ENCODE results near the gene ACO2. TPM values are rescaled to one million over a fixed set of nuclear protein-coding genes. Genes with fewer than 3 reads are reported as not detected.
"Not testable (repeated sequence)": the region's sequence is repeated elsewhere in the genome, so short reads cannot be mapped to it uniquely, and the experiment has no call there.

The ACO2 gene
- total RNA-seq, 1 donor from 2014 or later: 153 TPM

- no peak for TF ChIP-seq CTCF (IDR thresholded peaks at IDR 0.05)
- no peak overlapping the region for H3K27ac Mint-ChIP-seq
- H3K4me3 Mint-ChIP-seq: no peak overlapping the region
- DNase-seq (no peak), ATAC-seq (ENCODE audit: low read depth) (no peak)
- POLR2A ChIA-PET: interaction anchor here (0.6 to 0.7 kb wide), 2 partner anchors 29 to 214 kb away, joined by 3 to 7 read pairs; no protein-coding TSS in a partner anchor
- no peaks in the 10 kb centered on the region for H3K4me1 Mint-ChIP-seq
- intact Hi-C loops (cut with micrococcal nuclease): no loop called here
- H3K27me3 Mint-ChIP-seq: peaks cover 11% of the 10 kb centered on the region
- CTCF ChIA-PET: no interaction called here
- H3K9me3 Mint-ChIP-seq: no peaks in the 10 kb centered on the region
- H3K36me3 Mint-ChIP-seq (ENCODE audit: low read depth): no peaks in the 10 kb centered on the region
These were observed 96.6 kb downstream of the ACO2 start for GRCh38 chr22:41565403-41566054.

DNA sequence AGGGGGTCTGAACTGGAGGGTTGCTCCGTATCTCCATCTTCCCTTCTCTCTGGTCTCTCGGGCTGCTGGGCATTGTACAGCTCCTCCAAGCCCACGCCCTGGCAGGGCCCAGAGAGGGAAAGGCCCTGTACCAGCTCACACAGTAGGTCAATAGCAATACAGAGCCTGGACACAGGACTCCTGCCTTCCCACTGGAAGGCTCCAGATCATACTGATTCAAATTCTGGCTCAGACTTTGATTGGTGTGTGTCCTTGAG lies 98.5 kb downstream of the ACO2 start:
- CTCF ChIA-PET: no interaction called here
- TF ChIP-seq CTCF (IDR thresholded peaks at IDR 0.05): no peak

DNA sequence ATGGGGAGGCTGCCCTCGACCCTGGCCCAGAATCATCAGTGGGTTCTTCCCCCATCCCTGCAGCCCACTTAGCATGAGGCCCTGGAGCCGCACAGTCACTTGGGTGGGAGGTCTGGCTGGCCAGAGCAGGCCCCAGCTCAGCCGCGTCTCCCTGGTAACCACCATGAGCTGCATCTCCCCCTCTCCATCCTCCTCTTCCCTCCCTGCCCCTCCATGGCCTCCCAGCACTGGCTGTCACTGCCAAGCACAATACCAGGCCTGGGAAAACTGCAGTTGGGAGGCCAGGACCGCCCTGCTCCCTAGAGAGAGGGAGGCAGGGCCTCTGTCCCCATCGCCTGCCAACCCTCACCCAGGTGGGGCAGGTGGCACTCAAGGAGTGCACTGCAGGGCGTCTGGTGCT lies 99.9 kb downstream of the ACO2 start:
- Mint-ChIP-seq H3K36me3 (ENCODE audit: low read depth) (no peaks in the 10 kb centered on the region), H3K27ac (no peak overlapping the region), H3K4me1 (no peaks in the 10 kb centered on the region), H3K27me3 (no peaks in the 10 kb centered on the region), H3K4me3 (no peak overlapping the region), H3K9me3 (no peaks in the 10 kb centered on the region)
- intact Hi-C loops (cut with micrococcal nuclease): no loop called here
- POLR2A ChIA-PET: no interaction called here
- CTCF ChIA-PET: no interaction called here
- no peak for ATAC-seq (ENCODE audit: low read depth)
- DNase-seq: no peak
- TF ChIP-seq CTCF (IDR thresholded peaks at IDR 0.05): no peak

More for the DNA sequence above, 98.5 kb downstream of the ACO2 start:
- ATAC-seq (ENCODE audit: low read depth): no peak
- intact Hi-C loops (cut with micrococcal nuclease): no loop called here
- no peaks in the 10 kb centered on the region for H3K36me3 Mint-ChIP-seq (ENCODE audit: low read depth)
- H3K27me3 Mint-ChIP-seq: peaks cover 3% of the 10 kb centered on the region
- POLR2A ChIA-PET: no interaction called here
- no peak for DNase-seq
- no peak overlapping the region for H3K27ac Mint-ChIP-seq
- no peak overlapping the region for H3K4me3 Mint-ChIP-seq
- no peaks in the 10 kb centered on the region for H3K9me3 Mint-ChIP-seq
- no peaks in the 10 kb centered on the region for H3K4me1 Mint-ChIP-seq

DNA sequence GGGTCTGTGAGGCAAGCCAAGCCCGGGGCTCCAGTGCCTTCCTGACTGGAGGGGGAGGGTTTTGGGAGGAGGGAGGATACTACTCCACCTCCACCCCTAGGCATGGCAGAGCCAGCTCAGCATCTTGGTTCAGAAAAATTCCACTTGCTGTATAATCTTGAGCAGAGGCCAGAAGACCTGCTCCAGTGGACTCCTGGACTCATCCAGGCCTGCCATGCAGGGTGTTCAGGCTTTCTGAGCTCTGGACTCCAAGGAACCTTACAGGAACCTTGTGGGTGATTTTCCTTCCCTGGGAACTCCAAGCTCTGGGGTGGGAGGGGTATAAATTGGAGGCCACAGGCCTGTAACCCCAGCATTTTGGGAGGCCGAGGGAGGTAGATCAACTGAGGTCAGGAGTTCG lies 101.3 kb downstream of the ACO2 start:
- Mint-ChIP-seq H3K36me3 (ENCODE audit: low read depth) (no peaks in the 10 kb centered on the region), H3K4me3 (no peak overlapping the region), H3K27me3 (no peaks in the 10 kb centered on the region), H3K9me3 (no peaks in the 10 kb centered on the region), H3K4me1 (no peaks in the 10 kb centered on the region), H3K27ac (no peak overlapping the region)
- ChIA-PET POLR2A (interaction anchor here (0.7 kb wide), 1 partner anchor 204 kb away, joined by 8 read pairs; no protein-coding TSS in a partner anchor), CTCF (no interaction called here)
- no peak for DNase-seq
- intact Hi-C loops (cut with micrococcal nuclease): no loop called here
- no peak for TF ChIP-seq CTCF (IDR thresholded peaks at IDR 0.05)
- no peak for ATAC-seq (ENCODE audit: low read depth)

DNA sequence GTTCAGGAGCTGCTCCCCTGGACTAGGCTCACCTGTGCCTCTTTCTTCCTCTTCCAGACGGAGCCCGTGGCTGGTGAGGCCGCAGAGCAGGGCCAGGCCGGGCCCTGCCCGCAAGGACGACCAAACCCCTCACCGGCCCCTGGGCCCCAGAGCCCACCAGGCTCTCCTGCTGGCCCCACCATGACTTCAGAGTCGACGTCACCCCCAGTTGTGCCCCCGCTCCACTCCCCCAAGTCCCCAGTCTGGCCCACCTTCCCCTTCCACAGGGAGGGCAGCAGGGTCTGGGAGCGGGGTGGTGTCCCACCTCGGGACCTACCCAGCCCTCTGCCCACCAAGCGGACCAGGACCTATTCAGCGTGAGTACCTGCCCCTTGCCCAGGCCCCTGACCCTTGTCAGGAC lies 102.9 kb downstream of the ACO2 start:
- no peak overlapping the region for H3K4me3 Mint-ChIP-seq
- no peaks in the 10 kb centered on the region for H3K4me1 Mint-ChIP-seq
- DNase-seq (no peak), ATAC-seq (ENCODE audit: low read depth) (no peak)
- ChIA-PET POLR2A (no interaction called here), CTCF (no interaction called here)
- no peak for TF ChIP-seq CTCF (IDR thresholded peaks at IDR 0.05)
- no peak overlapping the region for H3K27ac Mint-ChIP-seq
- H3K9me3 Mint-ChIP-seq: no peaks in the 10 kb centered on the region
- no peaks in the 10 kb centered on the region for H3K27me3 Mint-ChIP-seq
- intact Hi-C loops (cut with micrococcal nuclease): no loop called here
- peaks cover 2% of the 10 kb centered on the region for H3K36me3 Mint-ChIP-seq (ENCODE audit: low read depth)

- intact Hi-C loops (cut with micrococcal nuclease); H3K4me3 Mint-ChIP-seq; H3K27ac Mint-ChIP-seq; H3K9me3 Mint-ChIP-seq; H3K36me3 Mint-ChIP-seq (ENCODE audit: low read depth); DNase-seq; CTCF ChIA-PET; H3K4me1 Mint-ChIP-seq; ATAC-seq (ENCODE audit: low read depth); H3K27me3 Mint-ChIP-seq: not testable (repeated sequence)
- POLR2A ChIA-PET: interaction anchor here (0.6 to 0.7 kb wide), 2 partner anchors 87 to 523 kb away, joined by 3 to 4 read pairs; no protein-coding TSS in a partner anchor
These were observed 103.4 kb downstream of the ACO2 start for GRCh38 chr22:41572305-41572704.
